OCI-LY1 (cell line): Measurements from ENCODE around the gene CIB2.

Experiments used
- H2AFZ ChIP-seq: fragments of 200-600 bp; sonication (generic), shearing (Covaris generic); 2 replicates; pipeline ENCODE4 v1.6.0; 2014; ENCODE audit warnings: antibody characterized with exemption, mild to moderate bottlenecking, low read length
- H3F3A ChIP-seq: fragments of 200-600 bp; sonication (generic), shearing (Covaris generic); 2 replicates; pipeline ENCODE4 v1.6.0; 2014; ENCODE audit warnings: mild to moderate bottlenecking, antibody characterized with exemption, low read length, moderate library complexity; ENCODE audit not compliant: insufficient read depth
- H3K27ac ChIP-seq: fragments of 200-600 bp; sonication (generic); 2 replicates; pipeline ENCODE4 v1.5.1; 2014; ENCODE audit warnings: low read length, mixed run types, mild to moderate bottlenecking, low read depth; ENCODE audit not compliant: poor library complexity, severe bottlenecking
- H3K27me3 ChIP-seq: fragments of 200-600 bp; sonication (generic); 2 replicates; pipeline ENCODE4 v1.6.0; 2014; ENCODE audit warnings: antibody characterized with exemption, mild to moderate bottlenecking, low read length, moderate library complexity; ENCODE audit not compliant: insufficient read depth
- H3K36me3 ChIP-seq: fragments of 200-600 bp; sonication (generic); 2 replicates; pipeline ENCODE4 v1.6.1; 2014; ENCODE audit warnings: mild to moderate bottlenecking, antibody characterized with exemption, low read length, moderate library complexity, mixed read lengths; ENCODE audit not compliant: insufficient read depth
- H3K4me1 ChIP-seq: fragments of 200-600 bp; sonication (generic); 2 replicates; pipeline ENCODE4 v1.5.1; 2014; ENCODE audit warnings: mild to moderate bottlenecking, low read length, moderate library complexity; ENCODE audit not compliant: insufficient read depth, severe bottlenecking
- H3K4me2 ChIP-seq: fragments of 200-600 bp; sonication (generic), shearing (Covaris generic); 2 replicates; pipeline ENCODE4 v1.6.1; 2014; ENCODE audit warnings: low read length
- H3K4me3 ChIP-seq: fragments of 200-600 bp; sonication (generic); 2 replicates; pipeline ENCODE4 v1.5.1; 2014; ENCODE audit warnings: low read length, low read depth, mild to moderate bottlenecking, mixed read lengths; ENCODE audit not compliant: poor library complexity, severe bottlenecking
- H3K79me2 ChIP-seq: fragments of 200-600 bp; shearing (Covaris generic); 2 replicates; pipeline ENCODE4 v1.6.1; 2016; ENCODE audit warnings: mixed run types, low read length, mixed read lengths; ENCODE audit not compliant: insufficient read depth
- H3K9ac ChIP-seq: fragments of 200-600 bp; sonication (generic), shearing (Covaris generic); 2 replicates; pipeline ENCODE4 v1.6.1; 2014; ENCODE audit warnings: mild to moderate bottlenecking, low read length, mixed read lengths
- H3K9me2 ChIP-seq: fragments of 200-600 bp; sonication (generic), shearing (Covaris generic); 2 replicates; pipeline ENCODE4 v1.6.1; 2014; ENCODE audit warnings: low read depth, mild to moderate bottlenecking, low read length, mixed read lengths
- H3K9me3 ChIP-seq: fragments of 200-600 bp; shearing (Covaris generic); 2 replicates; pipeline ENCODE4 v1.6.1; 2014; ENCODE audit warnings: low read length, mixed read lengths
- H4K20me1 ChIP-seq: fragments of 200-600 bp; sonication (generic), shearing (Covaris generic); 2 replicates; pipeline ENCODE4 v1.6.0; 2016; ENCODE audit warnings: mild to moderate bottlenecking, low read length; ENCODE audit not compliant: insufficient read depth
- EZH2 ChIP-seq: fragments of 200-600 bp; sonication (generic), shearing (Covaris generic); IDR thresholded peaks from 2 replicates; pipeline ENCODE4 v1.8.0; 2017; ENCODE audit warnings: borderline replicate concordance, mixed run types, mild to moderate bottlenecking, antibody characterized with exemption, low read length, moderate library complexity, mixed read lengths
- TF ChIP-seq, protein P1 (sequence below): fragments of 200-600 bp; sonication (generic), shearing (Covaris generic); IDR thresholded peaks from 2 replicates; pipeline ENCODE4 v1.5.1; 2017; ENCODE audit warnings: mild to moderate bottlenecking, antibody characterized with exemption, low read length, moderate library complexity, mixed read lengths

CIB2 gene

GRCh38 chr15:78097667-78098066, 33.6 kb downstream of the CIB2 start:
- Histone ChIP-seq H3K36me3 (no peaks in the 10 kb centered on the region), H3K27me3 (peaks cover 3% of the 10 kb centered on the region; the same call in 1 of the 2 replicates), H3K4me1 (no peaks in the 10 kb centered on the region), H3K4me3 (no peak overlapping the region), H3K9ac (no peak overlapping the region), H2AFZ (no peak overlapping the region), H4K20me1 (no peaks in the 10 kb centered on the region), H3F3A (no peaks in the 10 kb centered on the region), H3K4me2 (no peak overlapping the region), H3K27ac (no peak overlapping the region), H3K9me2 (no peaks in the 10 kb centered on the region), H3K79me2 (no peaks in the 10 kb centered on the region), H3K9me3 (no peaks in the 10 kb centered on the region)
- no peak for TF ChIP-seq EZH2
- TF ChIP-seq, protein P1, sequence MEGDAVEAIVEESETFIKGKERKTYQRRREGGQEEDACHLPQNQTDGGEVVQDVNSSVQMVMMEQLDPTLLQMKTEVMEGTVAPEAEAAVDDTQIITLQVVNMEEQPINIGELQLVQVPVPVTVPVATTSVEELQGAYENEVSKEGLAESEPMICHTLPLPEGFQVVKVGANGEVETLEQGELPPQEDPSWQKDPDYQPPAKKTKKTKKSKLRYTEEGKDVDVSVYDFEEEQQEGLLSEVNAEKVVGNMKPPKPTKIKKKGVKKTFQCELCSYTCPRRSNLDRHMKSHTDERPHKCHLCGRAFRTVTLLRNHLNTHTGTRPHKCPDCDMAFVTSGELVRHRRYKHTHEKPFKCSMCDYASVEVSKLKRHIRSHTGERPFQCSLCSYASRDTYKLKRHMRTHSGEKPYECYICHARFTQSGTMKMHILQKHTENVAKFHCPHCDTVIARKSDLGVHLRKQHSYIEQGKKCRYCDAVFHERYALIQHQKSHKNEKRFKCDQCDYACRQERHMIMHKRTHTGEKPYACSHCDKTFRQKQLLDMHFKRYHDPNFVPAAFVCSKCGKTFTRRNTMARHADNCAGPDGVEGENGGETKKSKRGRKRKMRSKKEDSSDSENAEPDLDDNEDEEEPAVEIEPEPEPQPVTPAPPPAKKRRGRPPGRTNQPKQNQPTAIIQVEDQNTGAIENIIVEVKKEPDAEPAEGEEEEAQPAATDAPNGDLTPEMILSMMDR, result no peak

DNA sequence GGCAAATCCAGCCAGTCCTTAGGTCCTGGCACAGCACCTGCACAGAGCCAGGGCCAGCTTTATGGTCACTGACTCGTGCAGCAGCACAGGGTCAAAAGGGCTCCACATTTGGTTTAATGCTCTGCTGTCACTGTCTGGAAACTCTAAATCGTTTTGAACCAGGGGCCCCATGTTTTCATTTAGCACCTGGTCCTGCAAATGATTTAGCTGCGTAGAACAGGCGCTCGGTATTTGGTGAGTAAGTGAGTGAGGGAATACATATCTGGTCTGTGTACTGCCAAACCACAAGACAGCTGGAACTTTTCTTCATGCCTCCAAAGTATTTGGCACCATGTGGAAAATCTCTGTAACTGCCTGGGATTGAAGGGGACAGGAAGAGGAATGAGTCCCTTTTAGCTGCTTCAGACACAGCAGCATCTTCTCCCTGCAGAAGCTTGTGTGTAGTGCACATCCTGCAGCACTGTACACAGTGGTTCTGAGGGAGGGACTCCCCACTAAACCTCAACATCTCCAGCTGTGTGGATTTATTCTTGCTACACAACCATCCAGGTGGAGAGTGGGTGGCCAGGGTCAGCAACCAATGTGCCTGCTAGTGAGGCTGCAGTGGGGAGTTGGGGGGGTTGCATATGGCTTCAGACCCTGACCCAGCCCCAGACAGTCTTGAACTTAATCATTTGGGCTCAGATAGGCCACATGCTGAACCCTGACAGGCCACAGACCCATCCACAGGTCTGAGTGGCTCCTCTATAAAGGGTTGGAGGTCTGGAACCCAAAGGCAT, 37.8 kb downstream of the CIB2 start:
- Histone ChIP-seq H4K20me1 (no peaks in the 10 kb centered on the region), H3K4me3 (no peak overlapping the region), H3K27ac (no peak overlapping the region), H3F3A (no peaks in the 10 kb centered on the region), H3K79me2 (no peaks in the 10 kb centered on the region), H3K36me3 (no peaks in the 10 kb centered on the region), H3K4me1 (no peaks in the 10 kb centered on the region), H3K9ac (no peak overlapping the region), H3K9me2 (no peaks in the 10 kb centered on the region), H3K4me2 (no peak overlapping the region), H3K27me3 (peaks cover 3% of the 10 kb centered on the region; the same call in 1 of the 2 replicates), H3K9me3 (no peaks in the 10 kb centered on the region), H2AFZ (no peak overlapping the region)
- TF ChIP-seq, protein P1, result no peak
- no peak for TF ChIP-seq EZH2

DNA sequence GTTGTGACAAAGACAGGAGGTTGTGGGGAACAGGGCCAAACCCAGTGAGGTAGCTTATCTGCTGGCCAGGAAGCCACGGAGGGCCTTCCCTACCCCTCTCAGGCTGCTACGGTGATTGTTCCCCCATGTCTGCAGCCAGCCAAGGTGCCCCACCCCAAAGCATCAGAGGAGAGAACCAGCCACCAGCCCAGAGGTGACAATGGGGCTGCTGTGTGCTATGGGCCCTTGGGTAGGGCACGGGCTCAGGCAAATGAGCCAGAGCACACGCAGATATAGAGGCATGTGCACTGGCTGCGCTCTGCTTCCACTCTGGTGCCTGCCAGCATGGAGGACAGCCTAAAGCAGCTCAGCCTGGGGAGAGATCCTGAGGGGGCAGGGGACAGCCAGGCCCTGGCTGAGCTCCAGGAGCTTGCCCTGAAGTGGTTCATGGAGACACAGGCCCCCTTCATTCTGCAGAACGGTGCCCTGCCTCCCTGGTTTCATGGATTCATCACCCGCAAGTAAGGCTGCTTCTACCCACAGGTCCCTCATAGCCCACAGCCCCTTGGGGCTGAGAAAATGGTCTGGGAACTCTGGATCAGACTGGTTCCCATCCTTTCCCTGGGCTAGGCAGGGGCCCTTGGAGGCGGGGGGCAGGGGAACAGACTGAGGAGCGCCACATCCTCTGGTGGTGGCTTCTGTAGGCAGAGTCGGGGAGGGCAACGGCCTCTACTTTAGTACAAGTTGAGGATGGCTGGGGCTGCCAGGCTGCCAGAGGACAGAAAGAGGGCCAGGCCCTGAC, 38.8 kb downstream of the CIB2 start, which contains the start of gene SH2D7:
Gene SH2D7, plus strand, starts transcription at position 301 of the 781 bp plus-strand sequence. Its CDS starts 24 bp downstream, at position 325.
- TF ChIP-seq, protein P1, result no peak
- no peak for TF ChIP-seq EZH2
- Histone ChIP-seq H3K9ac (no peak within 1 kb of the TSS), H3K79me2 (no peaks in the 10 kb centered on the region), H3F3A (no peaks in the 10 kb centered on the region), H3K36me3 (no peaks in the 10 kb centered on the region), H2AFZ (no peak within 1 kb of the TSS), H3K4me3 (no peak within 1 kb of the TSS), H3K27ac (no peak within 1 kb of the TSS), H3K4me2 (no peak within 1 kb of the TSS), H3K27me3 (peaks cover 3% of the 10 kb centered on the region; the same call in 1 of the 2 replicates), H3K9me2 (no peaks in the 10 kb centered on the region), H3K4me1 (no peaks in the 10 kb centered on the region), H3K9me3 (no peaks in the 10 kb centered on the region), H4K20me1 (no peaks in the 10 kb centered on the region)
